ENCODE results near the gene ODR4. TPM values are rescaled to one million over a fixed set of nuclear protein-coding genes. Genes with fewer than 3 reads are reported as not detected.

The ODR4 gene
- total RNA-seq (9.3 TPM in 2 replicates), polyA plus RNA-seq (25.2 and 26.0 TPM in 2 replicates)

- DNase-seq (ENCODE audit: low read depth in 1 of 2, low spot score in 1 of 2): peak; percentile 99 to 100
- H3K27ac ChIP-seq: peak within 1 kb of the TSS; percentile 99
- peak; percentile 89 for TF ChIP-seq CTCF (IDR thresholded peaks at IDR 0.05; ENCODE audit: low read depth, low read length)
- peaks cover 16% of the 10 kb centered on the region for H3K4me1 ChIP-seq (ENCODE audit: low read depth)
- H3K36me3 ChIP-seq: peaks cover 26% of the 10 kb centered on the region
- peak within 1 kb of the TSS; percentile 84 for H3K4me3 ChIP-seq
- no peaks in the 10 kb centered on the region for H3K27me3 ChIP-seq
- no peaks in the 10 kb centered on the region for H3K9me3 ChIP-seq (ENCODE audit: low read depth)
Measured at GRCh38 chr1:186375152-186375928, at the start of gene ODR4, which contains the start of gene TPR. Gene ODR4 (plus strand): TSS chr1:186375838. CDS start chr1:186379786, 3,948 bp downstream. Gene TPR (minus strand): TSS chr1:186375253. CDS start chr1:186375028, 225 bp downstream.

- no peak overlapping the region for H3K27ac ChIP-seq
- H3K27me3 ChIP-seq: no peaks in the 10 kb centered on the region
- peaks cover 87% of the 10 kb centered on the region for H3K36me3 ChIP-seq
- no peak for DNase-seq (ENCODE audit: low read depth in 1 of 2, low spot score in 1 of 2)
- TF ChIP-seq CTCF (IDR thresholded peaks at IDR 0.05; ENCODE audit: low read depth, low read length): no peak
- no peaks in the 10 kb centered on the region for H3K9me3 ChIP-seq (ENCODE audit: low read depth)
- no peak overlapping the region for H3K4me3 ChIP-seq
- H3K4me1 ChIP-seq (ENCODE audit: low read depth): no peaks in the 10 kb centered on the region
Measured at GRCh38 chr1:186326009-186326408, 49.6 kb upstream of the ODR4 start.

- no peak for TF ChIP-seq CTCF (IDR thresholded peaks at IDR 0.05; ENCODE audit: low read depth, low read length)
- no peaks in the 10 kb centered on the region for H3K27me3 ChIP-seq
- no peak for DNase-seq (ENCODE audit: low read depth in 1 of 2, low spot score in 1 of 2)
- no peak overlapping the region for H3K27ac ChIP-seq
- H3K4me3 ChIP-seq: no peak overlapping the region
- H3K36me3 ChIP-seq: peaks cover 87% of the 10 kb centered on the region
- H3K9me3 ChIP-seq (ENCODE audit: low read depth): no peaks in the 10 kb centered on the region
- H3K4me1 ChIP-seq (ENCODE audit: low read depth): no peaks in the 10 kb centered on the region
Measured at GRCh38 chr1:186327331-186327730, 48.3 kb upstream of the ODR4 start.

- H3K4me3 ChIP-seq: no peak overlapping the region
- peak; percentile 33 for TF ChIP-seq CTCF (IDR thresholded peaks at IDR 0.05; ENCODE audit: low read depth, low read length)
- no peak overlapping the region for H3K27ac ChIP-seq
- no peaks in the 10 kb centered on the region for H3K9me3 ChIP-seq (ENCODE audit: low read depth)
- no peaks in the 10 kb centered on the region for H3K4me1 ChIP-seq (ENCODE audit: low read depth)
- no peaks in the 10 kb centered on the region for H3K27me3 ChIP-seq
- no peak for DNase-seq (ENCODE audit: low read depth in 1 of 2, low spot score in 1 of 2)
- H3K36me3 ChIP-seq: peaks cover 87% of the 10 kb centered on the region
Measured at GRCh38 chr1:186330758-186331157, 44.9 kb upstream of the ODR4 start.

- H3K36me3 ChIP-seq: peaks cover 92% of the 10 kb centered on the region
- H3K27ac ChIP-seq: no peak overlapping the region
- H3K9me3 ChIP-seq (ENCODE audit: low read depth): no peaks in the 10 kb centered on the region
- TF ChIP-seq CTCF (IDR thresholded peaks at IDR 0.05; ENCODE audit: low read depth, low read length): no peak
- H3K27me3 ChIP-seq: no peaks in the 10 kb centered on the region
- no peak overlapping the region for H3K4me3 ChIP-seq
- H3K4me1 ChIP-seq (ENCODE audit: low read depth): no peaks in the 10 kb centered on the region
- no peak for DNase-seq (ENCODE audit: low read depth in 1 of 2, low spot score in 1 of 2)
Measured at GRCh38 chr1:186337554-186337953, 38.1 kb upstream of the ODR4 start.
